Testis (tissue), 2 donors: Measurements from ENCODE around the gene NRXN3.

ENCODE experiments used
- POLR2A ChIP-seq: fragments of 450-650 bp; IDR thresholded peaks from one replicate; pipeline ENCODE4 v1.6.1; 2017; ENCODE audit warnings: antibody characterized with exemption, mild to moderate bottlenecking, moderate library complexity
- TF ChIP-seq, protein P1 (sequence below), 3 experiments: fragments of 450-650 bp in 2 of 3; fragments of 200-600 bp in 1 of 3; sonication (generic) in 1 of 3; IDR thresholded peaks; one replicate each; pipeline ENCODE4 v1.5.1; 2016 to 2019; ENCODE audit warnings: antibody characterized with exemption in 3 of 3, mild to moderate bottlenecking in 2 of 3, moderate library complexity in 1 of 3

DNA sequence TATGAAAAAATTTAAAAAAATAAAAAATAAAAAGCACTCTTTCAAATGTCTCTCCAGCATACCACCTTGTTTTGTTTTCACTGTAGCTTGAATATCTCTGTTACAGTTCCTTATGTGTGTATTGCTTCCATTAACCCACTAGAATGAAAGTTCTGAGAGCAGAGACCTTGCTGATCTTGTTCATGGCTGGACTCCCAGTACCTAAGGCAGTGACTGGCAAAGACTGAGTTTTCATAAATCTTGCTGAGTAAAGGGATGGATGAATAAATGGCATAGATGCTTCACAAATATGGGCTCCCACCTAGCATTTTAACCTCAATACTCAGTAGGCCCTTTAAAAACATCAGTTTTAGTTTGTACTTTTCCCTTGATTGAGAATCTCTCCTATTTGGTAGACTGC, 1125.2 kb downstream of the NRXN3 start:
- TF ChIP-seq, protein P1, sequence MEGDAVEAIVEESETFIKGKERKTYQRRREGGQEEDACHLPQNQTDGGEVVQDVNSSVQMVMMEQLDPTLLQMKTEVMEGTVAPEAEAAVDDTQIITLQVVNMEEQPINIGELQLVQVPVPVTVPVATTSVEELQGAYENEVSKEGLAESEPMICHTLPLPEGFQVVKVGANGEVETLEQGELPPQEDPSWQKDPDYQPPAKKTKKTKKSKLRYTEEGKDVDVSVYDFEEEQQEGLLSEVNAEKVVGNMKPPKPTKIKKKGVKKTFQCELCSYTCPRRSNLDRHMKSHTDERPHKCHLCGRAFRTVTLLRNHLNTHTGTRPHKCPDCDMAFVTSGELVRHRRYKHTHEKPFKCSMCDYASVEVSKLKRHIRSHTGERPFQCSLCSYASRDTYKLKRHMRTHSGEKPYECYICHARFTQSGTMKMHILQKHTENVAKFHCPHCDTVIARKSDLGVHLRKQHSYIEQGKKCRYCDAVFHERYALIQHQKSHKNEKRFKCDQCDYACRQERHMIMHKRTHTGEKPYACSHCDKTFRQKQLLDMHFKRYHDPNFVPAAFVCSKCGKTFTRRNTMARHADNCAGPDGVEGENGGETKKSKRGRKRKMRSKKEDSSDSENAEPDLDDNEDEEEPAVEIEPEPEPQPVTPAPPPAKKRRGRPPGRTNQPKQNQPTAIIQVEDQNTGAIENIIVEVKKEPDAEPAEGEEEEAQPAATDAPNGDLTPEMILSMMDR (IDR thresholded peaks at IDR 0.05): no peak
- no peak for TF ChIP-seq POLR2A
